Measurements from ENCODE around the gene MAP1A.
"Not testable (repeated sequence)": the region's sequence is repeated elsewhere in the genome, so short reads cannot be mapped to it uniquely, and the experiment has no call there.

Gene MAP1A

GRCh38 chr15:43531018-43531670 lies 13.7 kb downstream of the MAP1A start:
- no peak for DNase-seq

DNA sequence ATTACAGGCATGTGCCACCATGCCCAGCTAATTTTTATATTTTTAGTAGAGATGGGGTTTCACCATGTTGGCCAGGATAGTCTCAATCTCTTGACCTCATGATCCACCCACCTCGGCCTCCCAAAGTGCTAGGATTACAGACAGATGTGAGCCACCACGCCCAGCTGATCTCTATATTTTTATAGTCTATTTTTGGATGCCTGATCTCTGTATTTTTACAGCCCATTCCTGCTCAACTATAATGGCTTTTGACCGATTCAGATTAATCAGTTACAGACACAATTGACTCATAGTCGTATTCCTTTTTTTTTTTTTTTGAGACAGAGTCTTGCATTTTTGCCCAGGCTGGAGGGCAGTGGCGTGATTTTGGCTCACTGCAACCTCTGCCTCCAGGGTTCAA lies 15.4 kb downstream of the MAP1A start:
- DNase-seq: not testable (repeated sequence)

- DNase-seq: no peak
Observed at GRCh38 chr15:43534897-43535296, 17.5 kb downstream of the MAP1A start.

DNA sequence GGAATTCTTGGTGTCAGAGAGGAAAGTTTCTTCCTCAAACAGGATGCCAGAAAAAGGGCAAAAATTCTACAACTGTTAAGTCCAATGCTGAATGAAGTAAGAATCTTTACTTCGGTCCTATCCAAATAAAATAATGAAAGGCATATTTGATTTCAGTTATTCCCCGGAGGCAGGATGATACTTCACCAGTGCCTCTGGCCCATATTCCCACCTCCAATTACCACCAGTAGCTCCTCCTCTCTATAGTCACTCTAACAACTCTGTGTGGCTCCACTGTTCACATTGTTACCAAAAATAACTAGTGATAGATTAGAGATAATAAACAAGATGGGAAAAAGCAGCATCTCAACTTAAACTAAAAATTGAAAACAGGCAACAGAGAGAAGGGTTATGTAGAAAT lies 20.7 kb downstream of the MAP1A start:
- DNase-seq: no peak

GRCh38 chr15:43541785-43542184 lies 24.4 kb downstream of the MAP1A start:
- no peak for DNase-seq

DNA sequence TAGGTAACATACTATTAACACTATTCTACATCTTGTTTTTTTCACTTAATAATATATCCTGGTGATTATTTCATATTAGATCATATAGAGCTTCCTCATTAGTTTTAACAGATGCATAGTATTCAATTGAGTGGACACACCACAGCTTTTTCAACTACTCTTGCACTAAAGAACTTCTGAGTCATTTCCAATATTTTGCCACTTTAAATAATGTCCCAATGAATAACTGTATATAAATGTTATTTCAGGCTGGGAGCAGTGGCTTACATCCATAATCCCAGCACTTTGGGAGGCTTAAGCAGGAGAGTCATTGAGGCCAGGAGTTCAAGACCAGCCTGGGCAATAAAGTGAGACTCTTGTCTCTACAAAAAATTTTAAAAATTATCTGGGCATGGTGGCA lies 26.9 kb downstream of the MAP1A start:
- DNase-seq: no peak

DNA sequence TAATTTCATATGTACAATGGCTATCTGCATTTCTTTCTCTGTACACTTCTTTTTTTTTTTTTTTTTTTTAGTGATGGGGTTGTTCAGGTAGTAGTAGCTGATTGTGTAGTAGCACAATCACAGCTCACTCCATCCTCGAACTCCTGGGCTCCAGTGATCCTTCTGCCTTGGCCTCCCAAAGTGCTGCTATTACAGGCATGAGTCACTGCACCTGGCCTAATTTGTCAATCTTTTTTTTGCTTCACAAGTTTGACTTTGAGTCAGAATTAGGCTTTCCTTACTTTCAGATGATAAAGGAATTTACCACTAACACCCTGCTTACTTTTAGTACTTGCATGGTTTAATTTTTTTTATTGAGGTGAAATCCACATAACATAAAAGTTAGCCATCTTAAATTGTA lies 28.0 kb downstream of the MAP1A start:
- DNase-seq: no peak

DNA sequence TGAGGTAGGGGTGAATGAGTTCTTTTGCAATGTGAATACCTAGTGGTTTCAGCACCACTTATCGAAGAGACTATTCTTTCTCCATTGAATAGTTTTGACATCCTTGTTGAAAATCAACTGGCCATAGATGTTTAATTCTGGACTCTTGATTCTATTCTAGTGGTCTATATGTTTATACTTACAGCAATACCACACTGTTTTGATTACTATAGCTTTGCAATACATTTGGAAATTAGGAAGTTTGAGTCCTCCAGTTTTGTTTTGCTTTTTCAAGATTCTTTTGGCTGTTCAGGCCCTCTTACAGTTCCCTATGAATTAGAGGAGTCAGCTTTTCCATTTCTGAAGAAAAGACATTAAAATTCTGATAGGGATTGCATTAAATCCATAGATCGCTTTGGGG lies 30.1 kb downstream of the MAP1A start:
- no peak for DNase-seq

DNA sequence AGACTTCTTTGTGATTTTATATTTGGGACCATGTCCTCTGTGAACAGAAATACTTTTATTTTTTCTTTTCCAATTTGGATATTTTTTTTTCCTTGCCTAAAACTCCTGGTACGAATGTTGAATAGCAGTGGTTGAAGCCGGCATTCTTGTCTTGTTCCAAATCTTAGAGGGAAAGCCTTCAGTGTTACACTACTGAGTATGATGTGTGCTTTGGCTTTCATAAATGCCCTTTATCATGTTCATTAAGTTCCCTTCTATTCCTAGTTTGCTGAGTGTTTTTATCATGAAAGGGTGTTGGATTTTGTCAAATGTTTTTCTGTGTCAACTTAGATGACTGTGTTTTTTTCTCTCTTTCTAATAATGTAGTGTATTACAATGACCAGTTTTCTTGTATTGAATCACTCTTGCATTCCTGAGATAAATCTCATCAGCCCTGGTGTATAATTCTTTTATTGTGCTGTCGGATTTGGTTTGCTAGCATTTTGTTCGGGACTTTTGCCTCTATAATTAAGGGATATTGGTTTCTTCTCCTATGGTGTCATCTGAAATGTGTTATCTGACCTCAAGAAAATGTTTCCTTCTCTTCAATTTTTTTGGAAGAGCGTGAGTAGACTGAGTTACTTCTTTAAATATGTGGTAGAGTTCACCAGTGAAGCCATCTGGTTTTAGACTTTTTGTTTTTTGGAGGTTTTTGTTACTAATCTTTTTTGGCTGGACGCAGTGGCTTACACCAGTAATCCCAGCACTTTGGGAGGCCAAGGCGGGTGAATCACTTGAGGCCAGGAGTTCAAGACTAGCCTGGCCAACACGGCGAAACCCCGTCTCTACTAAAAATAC lies 33.3 kb downstream of the MAP1A start:
- DNase-seq: no peak

DNA sequence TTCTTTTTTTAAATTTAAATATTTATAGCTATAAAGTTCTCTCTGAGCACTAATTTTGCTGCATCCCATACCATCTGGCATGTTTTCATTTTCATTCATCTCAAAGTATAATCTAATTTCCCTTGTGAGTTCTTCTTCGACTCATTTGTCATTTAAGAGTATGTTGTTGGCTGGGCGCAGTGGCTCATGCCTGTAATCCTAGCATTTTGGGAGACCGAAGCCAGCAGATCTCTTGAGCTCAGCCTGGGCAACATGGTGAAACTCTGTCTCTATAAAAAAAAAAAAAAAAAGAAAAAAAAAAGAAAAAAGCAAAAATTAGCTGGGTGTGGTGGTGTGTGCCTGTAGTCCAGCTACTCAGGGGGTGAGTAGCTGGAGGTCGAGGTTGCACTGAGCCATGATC lies 34.8 kb downstream of the MAP1A start:
- DNase-seq: no peak

DNA sequence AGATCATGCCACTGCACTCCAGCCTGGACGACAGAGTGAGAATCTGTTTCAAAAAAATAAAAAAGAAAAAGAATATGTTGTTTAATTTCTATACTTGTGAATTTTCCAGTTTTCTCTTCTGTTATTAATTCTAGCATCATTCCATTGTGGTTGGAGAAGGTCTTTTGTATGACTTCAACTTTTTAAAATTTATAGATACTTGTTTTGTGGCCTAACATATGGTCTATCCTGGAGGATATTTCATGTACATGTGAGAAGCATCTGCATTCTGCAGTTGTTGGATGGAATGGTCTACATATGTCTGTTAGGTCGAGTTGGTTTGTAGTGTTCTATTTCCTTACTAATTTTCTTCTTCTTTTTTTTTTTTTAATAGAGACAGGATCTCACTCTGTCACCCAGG lies 35.6 kb downstream of the MAP1A start:
- no peak for DNase-seq

DNA sequence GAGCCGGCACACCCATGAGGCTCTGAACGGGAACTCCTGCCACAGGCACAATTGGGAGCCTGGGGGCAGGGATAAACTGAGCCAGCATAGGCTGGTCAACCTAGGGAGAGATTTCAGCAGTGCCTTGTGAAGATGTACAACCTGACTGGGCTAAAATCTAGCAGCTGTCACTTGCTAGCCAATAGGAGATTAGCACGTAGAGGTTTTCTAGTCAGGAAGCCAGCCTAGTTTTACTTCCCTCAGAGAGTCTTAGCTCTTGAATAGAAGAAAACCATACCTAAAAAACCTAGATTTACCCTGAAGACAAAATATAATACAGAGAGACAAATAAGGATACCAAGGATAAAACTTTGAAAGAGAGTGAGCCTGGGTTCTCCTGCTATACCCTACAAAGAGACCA lies 45.3 kb downstream of the MAP1A start:
- DNase-seq: not testable (repeated sequence)

DNA sequence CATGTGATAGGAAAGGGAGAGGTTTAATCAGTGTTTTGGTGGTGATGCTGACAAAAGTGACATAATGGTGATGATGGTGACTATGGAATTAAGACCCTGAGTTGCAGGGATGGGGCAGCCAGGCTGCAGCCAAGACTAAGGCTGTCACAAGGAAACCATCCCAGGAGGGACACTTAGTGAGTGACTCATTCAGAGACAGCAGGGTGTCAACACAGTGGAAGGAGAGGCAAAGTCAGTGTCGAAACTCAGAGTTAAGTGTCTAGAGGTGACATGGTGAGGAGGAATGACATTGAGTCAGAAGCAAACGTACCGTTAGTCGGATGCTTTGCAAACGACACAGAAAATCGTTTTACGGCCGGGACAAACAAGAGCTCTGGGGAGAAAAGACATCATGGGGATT lies 46.4 kb downstream of the MAP1A start:
- not testable (repeated sequence) for DNase-seq

DNA sequence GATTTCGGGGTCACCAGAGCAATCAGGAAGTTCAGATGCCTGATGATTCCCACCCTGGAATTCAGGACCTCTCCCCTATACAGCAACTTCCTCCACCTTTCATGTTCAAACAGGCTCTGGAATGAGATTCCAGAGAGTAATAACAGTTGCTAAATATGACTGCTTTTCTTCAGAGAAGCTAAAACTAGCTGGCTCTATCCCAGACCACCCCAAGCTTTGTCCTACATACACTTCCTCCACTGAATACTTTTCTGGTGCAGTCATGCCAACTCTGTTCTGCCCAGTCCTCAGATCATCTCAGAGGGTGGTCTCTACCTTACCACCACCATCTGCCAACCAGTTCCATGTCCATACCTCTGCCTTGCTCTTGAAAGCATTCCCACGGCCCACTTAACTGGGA lies 49.2 kb downstream of the MAP1A start:
- DNase-seq: not testable (repeated sequence)

GRCh38 chr15:43574607-43575006 lies 57.2 kb downstream of the MAP1A start:
- DNase-seq: not testable (repeated sequence)
